GM12864 (cell line): ENCODE measurements around the gene PLSCR2.
"Not testable (repeated sequence)": the region's sequence is repeated elsewhere in the genome, so short reads cannot be mapped to it uniquely, and the experiment has no call there.

Source experiments
- DNase-seq: peaks from one replicate; pipeline ENCODE4 v3.0.0-alpha.2; 2011; ENCODE audit warnings: low read depth
- H3K4me3 ChIP-seq: 2 replicates; pipeline ENCODE4 v1.5.1; 2011; ENCODE audit warnings: mild to moderate bottlenecking, low read depth, low read length, control low read depth
- CTCF ChIP-seq: IDR thresholded peaks from 2 replicates; pipeline ENCODE4 v1.5.1; 2011; ENCODE audit warnings: low read depth, mild to moderate bottlenecking, moderate library complexity, low read length, control low read depth, inconsistent platforms; ENCODE audit errors: missing control alignments

Gene PLSCR2

DNA sequence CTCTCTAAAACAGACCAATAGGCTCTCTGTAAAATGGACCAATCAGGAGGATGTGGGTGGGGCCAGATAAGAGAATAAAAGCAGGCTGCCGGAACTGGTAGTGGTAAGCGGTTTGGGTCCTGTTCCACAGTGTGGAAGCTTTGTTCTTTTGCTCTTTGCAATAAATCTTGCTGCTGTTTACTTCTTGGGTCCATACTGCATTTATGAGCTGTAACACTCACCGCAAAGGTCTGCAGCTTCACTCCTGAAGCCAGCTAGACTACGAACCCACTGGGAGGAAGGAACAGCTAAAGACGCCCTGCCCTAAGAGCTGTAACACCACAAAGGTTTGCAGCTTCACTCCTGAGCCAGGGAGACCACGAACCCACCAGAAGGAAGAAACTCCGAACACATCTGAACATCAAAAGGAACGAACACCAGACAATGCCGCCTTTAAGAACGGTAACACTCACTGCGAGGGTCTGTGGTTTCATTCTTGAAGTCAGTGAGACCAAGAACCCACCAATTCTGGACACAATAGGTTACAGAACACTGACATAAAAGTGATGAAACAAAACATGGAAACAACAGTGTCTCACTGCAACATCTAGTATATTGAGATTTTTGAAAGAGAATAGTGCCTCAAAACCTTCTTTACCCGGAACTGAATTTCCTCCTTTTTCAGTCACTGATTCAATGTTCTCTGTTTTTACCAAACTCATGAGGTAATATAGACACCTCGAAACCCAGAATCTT, 28.8 kb upstream of the PLSCR2 start:
- no peak for TF ChIP-seq CTCF
- no peak for DNase-seq

DNA sequence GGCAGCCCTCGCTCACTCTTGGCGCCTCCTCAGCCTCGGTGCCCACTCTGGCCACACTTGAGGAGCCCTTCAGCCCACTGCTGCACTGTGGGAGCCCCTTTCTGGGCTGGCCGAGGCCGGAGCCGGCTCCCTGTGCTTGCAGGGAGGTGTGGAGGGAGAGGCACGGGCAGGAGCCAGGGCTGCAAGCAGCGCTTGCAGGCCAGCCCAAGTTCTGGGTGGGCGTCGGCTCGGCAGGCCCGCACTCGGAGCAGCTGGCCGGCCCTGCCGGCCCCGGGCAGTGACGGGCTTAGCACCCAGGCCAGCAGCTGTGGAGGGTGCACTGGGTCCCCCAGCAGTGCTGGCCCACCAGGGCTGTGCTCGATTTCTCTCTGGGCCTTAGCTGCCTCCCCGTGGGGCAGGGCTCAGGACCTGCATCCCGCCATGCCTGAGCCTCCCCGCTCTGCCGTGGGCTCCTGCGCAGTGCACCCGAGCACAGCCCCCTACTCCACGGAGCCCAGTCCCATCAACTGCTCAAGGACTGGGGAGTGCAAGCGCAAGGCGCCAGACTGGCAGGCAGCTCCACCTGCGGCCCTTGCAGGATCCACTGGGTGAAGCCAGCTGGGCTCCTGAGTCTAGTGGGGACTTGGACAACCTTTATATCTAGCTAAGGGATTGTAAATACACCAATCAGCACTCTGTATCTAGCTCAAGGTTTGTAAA, 27.9 kb upstream of the PLSCR2 start:
- not testable (repeated sequence) for DNase-seq, H3K4me3 ChIP-seq

More for the DNA sequence above, 28.8 kb upstream of the PLSCR2 start:
- no peak overlapping the region for H3K4me3 ChIP-seq

DNA sequence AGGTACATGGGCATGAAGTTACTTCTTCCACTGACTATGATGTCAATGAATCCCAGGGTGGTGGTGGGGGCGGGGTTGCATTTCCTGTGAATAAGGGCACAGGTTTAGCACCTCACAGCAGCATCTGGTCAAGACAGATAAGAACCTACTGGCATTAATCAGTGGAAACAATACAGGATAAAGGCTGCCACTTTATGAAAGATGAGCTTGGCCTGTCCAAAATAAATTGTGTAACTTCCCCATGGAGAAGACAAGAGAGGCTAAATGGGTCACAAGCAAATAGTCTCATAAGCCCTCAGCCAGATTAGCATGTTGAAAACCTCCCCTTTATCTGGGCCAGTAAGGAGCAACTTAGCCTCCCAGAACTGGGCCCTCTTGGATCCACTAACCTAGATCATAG, 27.4 kb upstream of the PLSCR2 start:
- no peak overlapping the region for H3K4me3 ChIP-seq
- TF ChIP-seq CTCF, result no peak
- DNase-seq, result no peak

- no peak for DNase-seq
Observed at GRCh38 chr3:146496251-146496650, 26.9 kb upstream of the PLSCR2 start.

GRCh38 chr3:146493761-146494160, 24.4 kb upstream of the PLSCR2 start:
- no peak for DNase-seq
- no peak for TF ChIP-seq CTCF

More at GRCh38 chr3:146496251-146496650, 26.9 kb upstream of the PLSCR2 start:
- H3K4me3 ChIP-seq, result no peak overlapping the region
- TF ChIP-seq CTCF, result no peak

DNA sequence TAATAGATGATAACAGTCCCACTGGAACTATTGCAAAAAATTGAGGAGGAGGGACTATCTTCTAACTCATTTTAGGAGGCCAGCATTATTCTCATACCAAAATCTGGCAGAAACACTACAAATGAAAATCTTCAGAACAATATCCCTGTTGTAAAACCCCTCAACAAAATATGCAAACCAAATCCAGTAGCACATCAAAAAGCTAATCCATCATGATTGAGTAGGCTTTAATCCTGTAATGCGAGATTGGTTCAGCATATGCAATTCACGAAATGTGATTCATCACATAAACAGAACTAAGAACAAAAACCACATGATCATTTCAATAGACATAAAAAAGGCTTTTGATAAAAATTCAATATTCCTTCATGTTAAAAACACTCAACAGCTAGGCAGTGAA, 23.9 kb upstream of the PLSCR2 start:
- TF ChIP-seq CTCF, result no peak
- no peak overlapping the region for H3K4me3 ChIP-seq
- no peak for DNase-seq

More at GRCh38 chr3:146493761-146494160, 24.4 kb upstream of the PLSCR2 start:
- H3K4me3 ChIP-seq, result no peak overlapping the region

DNA sequence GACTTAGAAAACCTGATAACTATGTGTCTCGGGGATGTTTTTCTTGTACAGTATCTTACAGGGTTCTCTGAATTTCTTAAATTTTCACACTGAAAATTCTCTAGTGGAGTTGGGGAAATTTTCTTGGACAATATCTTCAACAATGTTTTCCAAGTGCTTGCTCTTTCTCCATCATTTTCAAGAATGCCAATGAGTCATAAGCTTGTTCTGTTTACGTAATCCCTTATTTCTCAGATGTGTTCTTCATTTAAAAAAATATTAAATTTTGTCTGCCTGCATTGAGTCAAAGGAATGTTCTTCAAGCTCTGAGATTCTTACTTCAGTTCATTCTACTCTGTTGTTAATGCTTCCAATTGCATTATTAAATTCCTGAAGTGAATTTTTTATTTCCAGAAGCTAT, 21.9 kb upstream of the PLSCR2 start:
- DNase-seq, result no peak
- TF ChIP-seq CTCF, result no peak
- H3K4me3 ChIP-seq, result no peak overlapping the region
